Measurements from ENCODE around the gene TP53I3.
A peak's percentile ranks its signal among the peaks of the same experiment; 100 is the strongest.
"Not testable (repeated sequence)": the region's sequence is repeated elsewhere in the genome, so short reads cannot be mapped to it uniquely, and the experiment has no call there.

Gene TP53I3

DNA sequence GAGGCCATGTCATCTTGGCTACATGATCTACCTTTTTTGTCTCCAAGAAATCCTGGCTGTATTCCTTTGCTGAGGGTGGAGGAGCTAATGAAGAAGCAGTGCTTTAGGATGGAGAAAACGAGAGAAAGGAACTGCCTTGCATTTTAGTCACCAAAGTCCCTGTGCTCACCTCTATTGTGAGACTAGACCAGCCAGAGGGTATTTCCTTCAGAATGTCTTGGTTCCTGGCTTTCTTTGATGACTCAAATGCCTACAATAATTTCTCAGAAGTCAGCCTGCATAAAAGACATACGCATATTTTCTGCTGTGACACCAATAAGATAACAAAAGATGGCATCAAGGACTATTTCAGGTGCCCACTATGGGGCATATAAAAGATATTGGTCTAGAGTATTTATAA lies 19.3 kb downstream of the TP53I3 start:
- H3K27ac ChIP-seq: no peak overlapping the region
- no peak overlapping the region for H3K4me3 ChIP-seq

DNA sequence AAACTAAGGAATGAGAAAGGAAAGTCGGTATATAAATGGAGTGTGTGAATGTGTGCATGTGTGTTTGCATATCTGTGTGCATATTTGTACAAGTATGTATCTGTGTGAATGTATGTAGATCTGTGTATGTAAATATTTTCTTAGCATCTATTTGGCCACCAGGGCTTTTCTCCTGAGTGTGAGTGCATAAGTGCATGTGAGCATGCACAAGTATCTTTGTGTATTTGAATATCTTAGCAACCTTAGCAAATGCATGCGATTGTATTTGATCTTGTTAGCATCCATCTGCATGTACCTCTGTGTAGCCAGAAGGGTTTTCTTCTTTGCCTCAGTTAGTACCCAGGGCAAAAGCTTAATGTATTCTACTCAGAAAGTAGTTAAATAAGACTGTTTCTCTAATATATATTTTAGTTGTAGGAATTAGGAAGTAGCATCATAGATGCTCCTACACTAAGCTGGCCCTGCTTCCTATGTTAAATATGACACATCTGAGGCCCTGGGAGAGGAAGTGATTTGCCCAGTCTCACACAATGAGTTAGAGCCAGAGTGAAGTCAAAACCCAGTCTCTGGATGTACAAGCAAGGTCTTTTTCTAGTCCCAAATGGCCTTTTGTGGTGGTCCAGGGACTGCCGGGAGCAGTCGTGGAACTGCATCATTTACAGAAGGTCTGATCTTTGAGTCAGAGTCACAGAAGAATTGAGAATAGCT lies 25.9 kb downstream of the TP53I3 start:
- no peak overlapping the region for H3K27ac ChIP-seq

GRCh38 chr2:24055750-24056149 lies 28.9 kb downstream of the TP53I3 start:
- H3K27ac ChIP-seq: no peak overlapping the region
- no peak overlapping the region for H3K4me3 ChIP-seq

More for the DNA sequence above, 25.9 kb downstream of the TP53I3 start:
- H3K4me3 ChIP-seq: no peak overlapping the region

DNA sequence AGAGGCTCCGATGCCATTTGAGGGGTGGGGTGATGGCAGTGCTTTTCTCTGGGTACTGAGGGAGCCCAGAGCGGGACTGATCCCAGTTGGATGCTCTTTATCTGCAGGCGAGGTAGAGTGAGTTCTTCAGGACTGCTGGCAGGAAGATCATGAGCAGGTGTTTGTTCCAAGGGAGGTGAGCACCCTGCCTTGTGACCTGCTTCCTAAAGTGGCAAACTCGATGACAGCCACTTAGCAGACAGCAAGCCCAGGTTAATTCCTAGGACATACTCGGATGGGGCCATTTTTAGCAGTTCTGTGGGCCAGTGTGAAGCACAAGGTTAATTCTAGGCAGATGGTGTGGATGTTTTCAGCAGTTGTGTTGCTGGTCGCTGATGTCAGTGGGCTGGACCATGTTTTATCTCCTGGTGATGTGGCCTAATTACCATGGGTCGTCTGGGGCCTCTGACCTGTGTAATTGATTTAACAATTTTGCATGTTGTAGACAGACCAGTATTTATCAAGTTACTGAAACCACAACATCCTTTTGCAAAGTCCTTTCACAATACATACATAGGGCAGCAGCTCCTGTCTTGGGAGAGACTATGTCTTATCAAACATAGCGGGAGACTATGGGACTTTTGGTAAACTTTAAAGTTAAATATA lies 30.1 kb downstream of the TP53I3 start:
- no peak overlapping the region for H3K4me3 ChIP-seq
- no peak overlapping the region for H3K27ac ChIP-seq

DNA sequence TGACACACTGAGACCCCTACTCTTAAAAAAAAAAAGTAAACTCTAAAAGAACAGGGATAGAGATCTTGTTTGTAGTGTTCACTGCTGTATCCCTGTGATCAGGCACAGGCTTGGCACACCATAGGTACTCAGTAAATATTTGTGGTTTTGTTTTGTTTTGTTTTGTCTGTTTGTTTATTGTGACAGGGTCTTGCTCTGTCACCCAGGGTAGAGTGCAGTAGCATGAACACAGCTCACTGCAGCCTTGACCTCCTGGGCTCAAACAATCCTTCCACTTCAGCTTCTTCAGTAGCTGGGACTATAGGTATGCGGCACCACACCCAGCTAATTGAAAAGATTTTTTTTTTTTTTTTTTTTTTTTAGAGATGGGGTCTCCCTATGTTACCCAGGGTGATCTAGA lies 31.7 kb downstream of the TP53I3 start:
- no peak overlapping the region for H3K4me3 ChIP-seq
- H3K27ac ChIP-seq: no peak overlapping the region

DNA sequence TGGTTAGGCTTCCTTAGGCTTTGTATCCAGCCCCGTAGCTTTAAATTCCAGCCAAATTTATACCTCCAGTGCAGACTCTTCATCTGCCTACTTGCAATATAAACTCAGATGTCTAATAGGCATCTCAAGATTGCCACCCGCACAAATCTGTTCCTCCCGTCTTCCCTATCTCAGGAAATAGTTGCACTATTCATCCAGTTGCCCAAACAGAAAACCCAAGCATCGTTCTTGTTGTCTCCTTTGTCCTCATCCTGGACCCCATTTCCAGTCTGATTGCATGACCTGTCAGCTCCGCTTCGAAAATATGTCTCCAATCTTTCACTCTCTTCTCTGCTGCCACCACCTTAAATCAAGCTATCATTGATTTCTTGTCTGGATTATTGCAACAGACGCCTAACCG lies 32.8 kb downstream of the TP53I3 start:
- H3K4me3 ChIP-seq: no peak overlapping the region

DNA sequence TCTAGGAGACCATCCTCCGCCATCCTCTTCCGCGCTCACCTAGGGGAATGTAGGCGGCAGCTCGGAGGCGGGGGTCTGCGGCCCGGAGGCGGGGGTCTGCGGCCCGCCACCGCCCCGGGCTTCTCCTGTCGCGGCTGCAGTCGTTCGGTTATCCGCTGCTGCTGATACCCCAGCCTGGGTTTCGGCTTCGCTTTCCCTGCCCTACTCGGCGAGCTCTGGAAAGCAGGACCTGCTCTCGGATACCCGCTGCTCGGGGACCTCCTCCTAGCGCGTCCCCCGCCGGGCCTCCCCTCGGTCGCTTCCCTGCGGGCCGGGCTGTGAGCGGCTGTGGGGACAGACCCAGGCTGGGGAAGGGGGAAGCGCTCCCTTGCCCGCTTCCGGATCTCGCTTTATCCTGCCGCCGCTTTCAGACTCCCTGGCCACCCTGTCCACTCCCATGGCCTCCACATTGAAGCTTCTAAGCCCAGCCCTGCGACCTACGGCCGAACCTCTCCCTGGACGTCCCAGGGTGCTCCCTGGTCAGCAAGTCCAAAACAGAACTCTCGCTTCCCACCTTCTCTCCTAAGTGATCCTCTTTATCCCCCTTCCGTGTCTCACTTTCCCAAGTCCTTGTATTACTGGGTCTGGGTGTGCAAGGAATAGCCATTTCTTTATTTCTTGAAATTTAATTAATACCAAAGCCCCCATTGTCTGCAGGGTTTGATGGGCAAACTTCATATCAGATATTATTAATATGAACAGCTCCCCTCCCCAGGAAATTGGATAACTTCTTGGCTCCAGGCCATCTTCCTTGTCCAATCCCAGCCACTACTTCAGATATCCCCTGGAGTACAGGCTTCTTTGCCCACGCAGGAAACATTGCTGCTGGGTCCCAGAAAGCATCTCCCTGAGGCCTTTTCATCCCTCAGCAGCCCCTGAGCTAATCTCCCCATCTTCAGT lies 34.3 kb downstream of the TP53I3 start:
- Histone ChIP-seq H3K4me3 (peak overlapping the region; percentile 52 to 86 (median 77)), H3K27ac (peak overlapping the region in 14 of 21 experiments; percentile 8 to 71 (median 46))

More for the DNA sequence above, 32.8 kb downstream of the TP53I3 start:
- no peak overlapping the region for H3K27ac ChIP-seq

DNA sequence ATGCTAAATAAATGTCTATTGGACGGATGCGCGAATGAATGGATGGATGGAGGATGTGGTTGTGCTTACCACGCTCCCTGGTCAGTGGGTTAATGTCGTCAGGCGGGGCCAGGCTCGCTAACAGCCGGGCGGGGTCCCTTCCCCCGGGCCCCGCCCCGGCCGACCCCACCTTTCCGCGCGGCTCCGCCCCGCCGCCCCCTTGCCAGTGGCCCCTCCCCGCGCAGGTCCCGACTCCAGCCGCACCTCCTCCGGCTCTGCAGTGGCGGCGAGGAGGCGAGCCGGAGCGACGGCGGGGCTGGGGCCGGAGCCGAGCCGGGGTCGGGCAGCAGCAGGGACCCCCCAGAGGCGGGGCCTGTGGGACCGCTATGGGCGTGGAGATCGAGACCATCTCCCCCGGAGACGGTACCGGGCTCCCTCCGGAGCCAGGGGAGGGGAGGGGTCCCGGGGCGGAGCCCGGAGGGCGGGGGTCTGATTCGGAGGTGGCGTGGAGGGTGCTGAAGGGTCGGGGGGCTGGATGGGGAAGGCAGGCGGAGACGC lies 35.1 kb downstream of the TP53I3 start, which contains the start of gene FKBP1B:
FKBP1B (plus strand) TSS at position 257 of the 537 bp plus-strand sequence; CDS start at position 366, 109 bp downstream.
- Histone ChIP-seq H3K27ac (peak within 1 kb of the TSS in 14 of 21 experiments; percentile 8 to 71 (median 46)), H3K4me3 (peak within 1 kb of the TSS; percentile 52 to 86 (median 77))

DNA sequence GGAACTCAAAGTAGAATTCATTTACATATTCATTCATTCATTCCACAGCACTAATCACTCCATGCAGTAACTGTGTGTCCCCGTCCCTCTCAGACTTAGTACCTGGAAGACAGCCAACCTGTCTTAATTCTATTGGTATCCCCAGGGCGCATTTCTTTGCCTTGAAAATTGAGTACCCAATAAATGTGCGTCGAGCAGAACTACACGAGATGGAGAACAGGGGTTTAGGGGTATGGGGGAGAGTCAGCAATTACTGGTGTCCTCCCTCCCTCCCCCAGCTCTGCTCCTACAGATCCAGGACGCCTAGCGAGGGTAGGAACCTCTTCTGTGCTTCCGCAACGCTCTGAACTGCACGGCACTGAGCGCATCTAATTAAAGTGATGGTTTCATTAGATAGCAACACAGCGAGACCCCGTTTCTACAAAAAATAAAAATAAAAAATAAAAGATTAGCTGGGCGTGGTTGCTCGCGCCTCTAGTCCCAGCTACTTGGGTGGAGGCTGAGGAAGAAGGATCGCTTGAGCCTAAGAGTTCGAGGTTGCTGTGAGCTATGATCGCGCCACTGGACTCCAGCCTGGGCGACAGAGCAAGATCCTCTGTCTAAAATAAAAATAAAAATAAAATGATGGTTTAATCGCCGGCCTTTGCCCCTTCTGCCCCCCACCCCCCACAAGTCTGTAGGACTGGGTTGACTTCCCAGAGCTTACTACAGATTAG lies 35.7 kb downstream of the TP53I3 start:
- Histone ChIP-seq H3K4me3 (peak overlapping the region; percentile 52 to 86 (median 77)), H3K27ac (peak overlapping the region in 2 of 21 experiments; percentile 42 to 47)

GRCh38 chr2:24047703-24048033 lies 37.0 kb downstream of the TP53I3 start:
- no peak overlapping the region for H3K27ac ChIP-seq

DNA sequence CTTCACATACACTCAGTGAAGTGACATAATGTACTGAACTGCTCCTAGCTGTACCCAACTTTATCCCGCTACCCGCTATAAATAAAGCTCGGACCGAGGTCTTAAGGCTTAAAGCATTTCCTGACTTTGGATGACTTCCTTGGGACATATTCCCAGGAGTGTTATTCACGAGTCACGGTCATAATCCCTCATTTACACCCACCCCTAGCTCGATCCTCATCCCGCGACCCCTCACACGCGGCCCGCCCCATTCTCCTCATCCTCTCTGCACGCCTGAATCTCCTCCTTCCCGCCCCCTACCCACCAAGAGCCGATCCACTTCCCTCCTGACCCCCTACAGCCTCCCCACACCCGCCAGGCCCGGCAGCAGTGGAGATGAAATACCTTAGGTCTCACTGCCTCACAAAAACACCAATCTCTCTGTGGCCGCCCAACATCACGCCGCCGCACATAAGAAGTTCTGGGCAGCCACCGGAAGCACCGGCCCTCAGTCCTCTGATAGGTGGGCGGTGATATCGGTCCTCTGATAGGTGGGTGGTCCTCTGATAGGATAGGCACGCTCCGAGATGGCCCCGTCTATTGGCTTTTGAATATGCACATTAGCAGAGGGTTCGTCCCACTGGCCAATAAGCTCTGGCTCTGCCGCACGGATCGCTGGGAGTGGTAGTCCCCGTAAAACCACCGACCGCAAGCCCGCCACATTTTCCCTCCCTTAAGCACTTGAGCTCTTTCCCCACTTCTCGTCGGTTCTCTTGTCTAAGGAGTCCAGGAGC lies 37.5 kb downstream of the TP53I3 start, which contains the start of gene WDCP:
WDCP (minus strand) TSS at position 462 of the 773 bp plus-strand sequence. CDS start 7,897 bp downstream, outside the sequence.
- peak within 1 kb of the TSS in 18 of 21 experiments; percentile 14 to 83 (median 71) for H3K27ac ChIP-seq

More at GRCh38 chr2:24047703-24048033, 37.0 kb downstream of the TP53I3 start:
- H3K4me3 ChIP-seq: peak overlapping the region in 3 of 7 experiments; percentile 56 to 70 (median 65)

DNA sequence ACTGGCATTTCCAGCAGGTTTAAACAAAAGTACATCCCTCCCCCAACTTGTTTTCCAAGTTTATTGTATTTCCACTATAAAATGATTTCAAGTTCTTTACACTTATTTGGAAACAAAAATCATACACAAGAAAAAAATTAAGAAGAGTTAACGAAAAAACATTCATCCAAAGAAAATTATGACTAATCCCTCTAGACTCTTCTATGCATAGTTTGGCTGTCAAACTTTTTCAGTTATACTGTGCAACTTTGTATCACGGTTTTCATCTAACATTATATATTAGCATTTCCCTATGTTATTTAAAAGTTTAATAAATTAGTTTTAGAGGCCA lies 38.1 kb downstream of the TP53I3 start:
- peak overlapping the region; percentile 54 to 87 (median 65) for H3K4me3 ChIP-seq
- peak overlapping the region in 9 of 21 experiments; percentile 14 to 82 (median 73) for H3K27ac ChIP-seq

More for the DNA sequence above, 37.5 kb downstream of the TP53I3 start, which contains the start of gene WDCP:
- peak within 1 kb of the TSS; percentile 54 to 87 (median 65) for H3K4me3 ChIP-seq

DNA sequence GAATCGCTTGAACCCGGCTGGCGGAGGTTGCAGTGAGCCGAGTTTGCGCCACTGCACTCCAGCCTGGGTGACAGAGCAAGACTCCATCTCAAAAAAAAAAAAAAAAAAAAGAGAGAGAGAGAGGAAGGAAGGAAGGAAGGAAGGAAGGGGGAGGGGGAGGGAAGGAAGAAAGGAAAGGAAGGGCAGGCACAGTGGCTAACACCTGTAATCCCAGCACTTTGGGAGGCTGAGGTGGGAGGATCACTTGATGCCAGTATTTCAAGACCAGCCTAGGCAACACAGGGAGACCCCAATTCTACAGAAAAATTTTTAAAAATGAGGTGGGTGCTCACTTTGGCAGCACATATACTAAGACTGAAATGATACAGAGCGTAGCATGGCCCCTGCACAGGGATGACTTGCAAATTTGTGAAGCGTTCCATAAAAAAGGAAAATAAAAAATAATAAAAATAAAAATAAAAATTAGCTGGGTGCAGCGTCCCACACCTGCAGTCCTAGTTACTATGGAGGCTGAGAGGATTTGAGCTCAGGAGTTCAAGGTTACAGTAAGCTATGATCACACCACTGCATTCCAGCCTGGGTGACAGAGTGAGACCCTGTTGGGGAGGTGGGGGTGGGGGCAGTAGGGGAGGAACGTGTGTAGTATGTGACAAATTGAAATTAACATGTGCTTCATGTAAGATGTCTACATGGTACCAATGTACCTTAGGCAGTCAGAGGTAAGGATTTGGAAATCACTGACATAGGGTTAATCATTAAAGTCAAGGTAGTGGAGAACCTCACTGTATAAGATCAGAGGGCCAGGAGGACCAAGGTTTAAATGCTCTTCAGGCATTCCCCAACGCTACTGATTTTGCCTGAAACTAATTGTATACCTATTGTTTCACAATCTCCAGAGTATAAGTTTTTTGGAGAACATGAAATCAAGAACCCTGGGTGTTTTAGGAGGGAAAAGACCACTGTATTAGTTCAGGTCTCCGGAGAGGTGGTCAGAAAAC lies 38.8 kb downstream of the TP53I3 start:
- peak overlapping the region in 2 of 7 experiments; percentile 65 to 70 for H3K4me3 ChIP-seq
- no peak overlapping the region for H3K27ac ChIP-seq

DNA sequence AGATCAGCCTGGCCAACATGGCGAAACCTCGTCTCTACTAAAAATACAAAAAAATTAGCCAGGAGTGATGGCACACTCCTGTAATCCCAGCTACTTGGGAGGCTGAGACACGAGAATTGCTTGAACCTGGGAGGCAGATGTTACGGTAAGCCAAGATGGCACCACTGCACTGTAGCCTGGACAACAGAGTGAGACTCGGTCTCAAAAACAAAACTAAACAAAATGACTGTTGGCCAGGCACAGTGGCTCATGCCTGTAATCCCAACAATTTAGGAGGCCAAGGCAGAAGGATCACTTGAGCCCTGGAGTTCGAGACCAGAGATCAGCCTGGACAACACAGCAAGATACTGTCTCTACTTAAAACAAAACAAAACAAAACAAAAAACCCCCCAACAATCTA lies 41.5 kb downstream of the TP53I3 start:
- not testable (repeated sequence) for H3K27ac ChIP-seq, H3K4me3 ChIP-seq

- Histone ChIP-seq H3K4me3 (no peak overlapping the region), H3K27ac (no peak overlapping the region)
Observed at GRCh38 chr2:24040511-24040910, 44.1 kb downstream of the TP53I3 start.

GRCh38 chr2:24038786-24039499 lies 45.7 kb downstream of the TP53I3 start:
- Histone ChIP-seq H3K27ac (no peak overlapping the region), H3K4me3 (no peak overlapping the region)
